Measurements from ENCODE around the gene NUDC.

Gene NUDC

DNA sequence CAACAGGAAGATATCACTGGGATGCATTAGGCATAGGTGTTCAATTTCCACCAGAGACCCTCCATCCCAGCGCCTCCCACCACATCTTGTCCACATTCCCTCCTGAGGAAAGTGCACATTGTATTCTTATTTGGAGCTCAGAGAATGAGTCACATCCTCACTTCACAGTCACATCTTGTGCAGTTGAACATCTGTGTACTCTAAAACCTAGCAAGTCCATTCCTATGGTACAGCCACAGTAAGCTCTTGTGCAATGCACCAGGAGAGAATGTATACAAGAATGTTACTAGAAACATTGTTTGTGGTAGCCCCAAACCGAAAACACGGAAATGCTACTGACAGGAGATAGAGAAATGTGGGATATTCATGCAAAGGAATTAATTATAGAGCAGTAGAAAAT is 40.3 kb downstream of the NUDC start:
- no peak overlapping the region for H3K4me3 ChIP-seq (ENCODE audit: low read depth, low read length)
- TF ChIP-seq, protein P1, sequence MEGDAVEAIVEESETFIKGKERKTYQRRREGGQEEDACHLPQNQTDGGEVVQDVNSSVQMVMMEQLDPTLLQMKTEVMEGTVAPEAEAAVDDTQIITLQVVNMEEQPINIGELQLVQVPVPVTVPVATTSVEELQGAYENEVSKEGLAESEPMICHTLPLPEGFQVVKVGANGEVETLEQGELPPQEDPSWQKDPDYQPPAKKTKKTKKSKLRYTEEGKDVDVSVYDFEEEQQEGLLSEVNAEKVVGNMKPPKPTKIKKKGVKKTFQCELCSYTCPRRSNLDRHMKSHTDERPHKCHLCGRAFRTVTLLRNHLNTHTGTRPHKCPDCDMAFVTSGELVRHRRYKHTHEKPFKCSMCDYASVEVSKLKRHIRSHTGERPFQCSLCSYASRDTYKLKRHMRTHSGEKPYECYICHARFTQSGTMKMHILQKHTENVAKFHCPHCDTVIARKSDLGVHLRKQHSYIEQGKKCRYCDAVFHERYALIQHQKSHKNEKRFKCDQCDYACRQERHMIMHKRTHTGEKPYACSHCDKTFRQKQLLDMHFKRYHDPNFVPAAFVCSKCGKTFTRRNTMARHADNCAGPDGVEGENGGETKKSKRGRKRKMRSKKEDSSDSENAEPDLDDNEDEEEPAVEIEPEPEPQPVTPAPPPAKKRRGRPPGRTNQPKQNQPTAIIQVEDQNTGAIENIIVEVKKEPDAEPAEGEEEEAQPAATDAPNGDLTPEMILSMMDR (IDR thresholded peaks at IDR 0.05; ENCODE audit: low read depth, low read length): no peak

DNA sequence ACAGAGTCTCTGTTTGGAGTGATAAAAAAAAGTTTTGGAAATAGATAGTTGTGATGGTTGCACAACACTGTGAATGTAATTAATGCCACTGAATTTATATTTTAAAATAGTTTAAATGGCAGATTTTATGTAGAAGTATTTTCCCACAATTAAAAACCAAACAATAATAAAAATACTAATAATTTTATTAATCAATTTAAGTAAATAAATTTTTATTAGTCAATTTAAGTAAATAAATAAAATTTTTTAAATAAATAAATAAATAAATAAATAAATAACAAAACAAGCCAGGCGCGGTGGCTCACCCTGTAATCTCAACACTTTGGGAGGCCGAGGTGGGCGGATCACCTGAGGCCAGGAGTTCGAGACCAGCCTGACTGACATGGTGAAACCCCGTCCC is 43.7 kb downstream of the NUDC start:
- TF ChIP-seq, protein P1 (IDR thresholded peaks at IDR 0.05; ENCODE audit: low read depth, low read length): no peak

GRCh38 chr1:26965628-26966027 is 44.1 kb downstream of the NUDC start:
- TF ChIP-seq, protein P1 (IDR thresholded peaks at IDR 0.05; ENCODE audit: low read depth, low read length): no peak
- no peak overlapping the region for H3K4me3 ChIP-seq (ENCODE audit: low read depth, low read length)

More for the DNA sequence above, 43.7 kb downstream of the NUDC start:
- no peak overlapping the region for H3K4me3 ChIP-seq (ENCODE audit: low read depth, low read length)

DNA sequence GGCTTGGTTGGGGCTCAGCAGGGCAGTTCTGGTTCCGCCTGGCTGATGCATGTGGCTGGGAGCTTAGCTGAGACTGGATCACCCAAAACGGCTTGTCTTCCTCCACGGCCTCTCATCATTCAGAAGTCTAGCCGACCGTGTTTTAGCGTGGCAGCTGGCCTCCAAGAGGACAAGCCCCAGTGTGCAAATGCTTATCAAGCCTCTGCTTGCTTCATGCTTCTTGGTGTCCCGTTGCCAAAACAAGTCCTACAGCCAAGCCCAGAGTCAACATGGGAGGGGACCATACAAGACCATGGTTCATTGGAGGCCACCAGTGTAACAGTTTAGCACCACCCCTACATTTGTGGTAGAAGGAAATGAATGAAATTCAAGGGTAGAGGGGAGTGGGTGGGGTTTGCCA is 49.3 kb downstream of the NUDC start:
- no peak overlapping the region for H3K4me3 ChIP-seq (ENCODE audit: low read depth, low read length)
- TF ChIP-seq, protein P1 (IDR thresholded peaks at IDR 0.05; ENCODE audit: low read depth, low read length): no peak

GRCh38 chr1:26971590-26971989 is 50.0 kb downstream of the NUDC start:
- TF ChIP-seq, protein P1 (IDR thresholded peaks at IDR 0.05; ENCODE audit: low read depth, low read length): no peak
- no peak overlapping the region for H3K4me3 ChIP-seq (ENCODE audit: low read depth, low read length)

- TF ChIP-seq, protein P1 (IDR thresholded peaks at IDR 0.05; ENCODE audit: low read depth, low read length): no peak
These were observed 50.8 kb downstream of the NUDC start for GRCh38 chr1:26972390-26972789.

GRCh38 chr1:26972821-26973220 is 51.3 kb downstream of the NUDC start:
- H3K4me3 ChIP-seq (ENCODE audit: low read depth, low read length): no peak overlapping the region
- TF ChIP-seq, protein P1 (IDR thresholded peaks at IDR 0.05; ENCODE audit: low read depth, low read length): no peak

More at GRCh38 chr1:26972390-26972789, 50.8 kb downstream of the NUDC start:
- no peak overlapping the region for H3K4me3 ChIP-seq (ENCODE audit: low read depth, low read length)
